Vagina (tissue), 2 donors: ENCODE results near the gene UBXN1. TPM values are rescaled to one million over a fixed set of nuclear protein-coding genes. Genes with fewer than 3 reads are reported as not detected.

Experiments
- DNase-seq, 2 donors: peaks; one replicate each; pipeline ENCODE4 v3.0.0-alpha.2; 2017; ENCODE audit errors: extremely low spot score in 2 of 2
- H3K27ac ChIP-seq: fragments of 200-600 bp; sonication (generic); one replicate; pipeline ENCODE4 v1.5.1; 2019
- H3K27me3 ChIP-seq: fragments of 200-600 bp; sonication (generic); one replicate; pipeline ENCODE4 v1.5.1; 2019
- H3K36me3 ChIP-seq, 2 donors: fragments of 200-600 bp; sonication (generic); one replicate each; pipeline ENCODE4 v1.5.1; 2017 to 2019
- H3K4me1 ChIP-seq: fragments of 200-600 bp; sonication (generic); one replicate; pipeline ENCODE4 v1.5.1; 2019
- H3K4me3 ChIP-seq, 2 donors: fragments of 200-600 bp; sonication (generic); 1 replicate in 1 of 2; 2 replicates in 1 of 2; pipeline ENCODE4 v1.5.1; 2016 to 2019
- H3K9me3 ChIP-seq: fragments of 200-600 bp; sonication (generic); one replicate; pipeline ENCODE4 v1.5.1; 2019
- POLR2A ChIP-seq, 2 donors: fragments of 450-650 bp; IDR thresholded peaks; one replicate each; pipeline ENCODE4 v1.6.1; 2017; ENCODE audit warnings: antibody characterized with exemption in 2 of 2, mild to moderate bottlenecking in 2 of 2, moderate library complexity in 2 of 2
- POLR2AphosphoS5 ChIP-seq, 2 donors: sonication (generic); formaldehyde crosslinking; IDR thresholded peaks; one replicate each; pipeline ENCODE4 v1.9.0; 2017; ENCODE audit warnings: antibody characterized with exemption in 2 of 2, mild to moderate bottlenecking in 2 of 2, low read depth in 1 of 2; ENCODE audit not compliant: insufficient read depth in 1 of 2
- intact Hi-C: fragments of 100-400 bp; cut with DNase I; formaldehyde crosslinking; loops from one replicate; pipeline ENCODE4 v1.15.1; 2023
- total RNA-seq: library from RNA; depleted of rRNA; stranded (reverse); fragments of >200 nt; gene quantifications from one replicate; pipeline ENCODE4 v1.2.3, GENCODE V29; 2016
- TF ChIP-seq, protein P1 (sequence below), 3 experiments: fragments of 450-650 bp in 2 of 3; fragments of 200-600 bp in 1 of 3; sonication (generic) in 1 of 3; IDR thresholded peaks; one replicate each; pipeline ENCODE4 v1.5.1; 2017 to 2019; ENCODE audit warnings: antibody characterized with exemption in 3 of 3, mild to moderate bottlenecking in 2 of 3, moderate library complexity in 2 of 3

UBXN1 gene
- total RNA-seq, 1 donor from 2014 or later: 216 TPM

DNA sequence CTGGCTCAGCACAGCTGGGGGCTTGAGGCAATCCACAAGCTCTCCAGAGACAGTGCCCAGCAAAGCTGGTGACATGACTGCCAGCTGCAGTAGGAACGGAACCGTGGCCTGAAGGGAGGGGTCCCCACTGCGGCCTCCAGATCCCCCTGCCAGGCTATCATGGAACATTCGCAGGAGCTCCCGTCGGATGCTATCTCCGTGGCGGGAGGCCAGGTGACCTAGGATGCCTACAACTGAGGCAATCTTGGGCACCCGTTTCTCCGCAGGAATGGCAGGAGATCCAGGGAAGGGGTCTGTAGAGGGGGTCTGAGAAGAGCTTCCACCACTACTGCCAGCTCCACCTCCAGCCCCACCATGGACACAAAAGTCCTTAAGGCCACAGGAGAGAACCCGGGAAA, 29.9 kb downstream of the UBXN1 start:
- TF ChIP-seq POLR2A (IDR thresholded peaks at IDR 0.05) (no peak), POLR2AphosphoS5 (IDR thresholded peaks at IDR 0.05; ENCODE audit: insufficient read depth in 1 of 2, low read depth in 1 of 2) (no peak)
- TF ChIP-seq, protein P1, sequence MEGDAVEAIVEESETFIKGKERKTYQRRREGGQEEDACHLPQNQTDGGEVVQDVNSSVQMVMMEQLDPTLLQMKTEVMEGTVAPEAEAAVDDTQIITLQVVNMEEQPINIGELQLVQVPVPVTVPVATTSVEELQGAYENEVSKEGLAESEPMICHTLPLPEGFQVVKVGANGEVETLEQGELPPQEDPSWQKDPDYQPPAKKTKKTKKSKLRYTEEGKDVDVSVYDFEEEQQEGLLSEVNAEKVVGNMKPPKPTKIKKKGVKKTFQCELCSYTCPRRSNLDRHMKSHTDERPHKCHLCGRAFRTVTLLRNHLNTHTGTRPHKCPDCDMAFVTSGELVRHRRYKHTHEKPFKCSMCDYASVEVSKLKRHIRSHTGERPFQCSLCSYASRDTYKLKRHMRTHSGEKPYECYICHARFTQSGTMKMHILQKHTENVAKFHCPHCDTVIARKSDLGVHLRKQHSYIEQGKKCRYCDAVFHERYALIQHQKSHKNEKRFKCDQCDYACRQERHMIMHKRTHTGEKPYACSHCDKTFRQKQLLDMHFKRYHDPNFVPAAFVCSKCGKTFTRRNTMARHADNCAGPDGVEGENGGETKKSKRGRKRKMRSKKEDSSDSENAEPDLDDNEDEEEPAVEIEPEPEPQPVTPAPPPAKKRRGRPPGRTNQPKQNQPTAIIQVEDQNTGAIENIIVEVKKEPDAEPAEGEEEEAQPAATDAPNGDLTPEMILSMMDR (IDR thresholded peaks at IDR 0.05): no peak
- intact Hi-C loops: no loop called here
- Histone ChIP-seq H3K36me3 (peaks cover 0 to 22% of the 10 kb centered on the region in 2 donors), H3K4me3 (no peak overlapping the region), H3K9me3 (no peaks in the 10 kb centered on the region), H3K27ac (no peak overlapping the region), H3K27me3 (no peaks in the 10 kb centered on the region), H3K4me1 (peaks cover 43% of the 10 kb centered on the region)
- no peak for DNase-seq

DNA sequence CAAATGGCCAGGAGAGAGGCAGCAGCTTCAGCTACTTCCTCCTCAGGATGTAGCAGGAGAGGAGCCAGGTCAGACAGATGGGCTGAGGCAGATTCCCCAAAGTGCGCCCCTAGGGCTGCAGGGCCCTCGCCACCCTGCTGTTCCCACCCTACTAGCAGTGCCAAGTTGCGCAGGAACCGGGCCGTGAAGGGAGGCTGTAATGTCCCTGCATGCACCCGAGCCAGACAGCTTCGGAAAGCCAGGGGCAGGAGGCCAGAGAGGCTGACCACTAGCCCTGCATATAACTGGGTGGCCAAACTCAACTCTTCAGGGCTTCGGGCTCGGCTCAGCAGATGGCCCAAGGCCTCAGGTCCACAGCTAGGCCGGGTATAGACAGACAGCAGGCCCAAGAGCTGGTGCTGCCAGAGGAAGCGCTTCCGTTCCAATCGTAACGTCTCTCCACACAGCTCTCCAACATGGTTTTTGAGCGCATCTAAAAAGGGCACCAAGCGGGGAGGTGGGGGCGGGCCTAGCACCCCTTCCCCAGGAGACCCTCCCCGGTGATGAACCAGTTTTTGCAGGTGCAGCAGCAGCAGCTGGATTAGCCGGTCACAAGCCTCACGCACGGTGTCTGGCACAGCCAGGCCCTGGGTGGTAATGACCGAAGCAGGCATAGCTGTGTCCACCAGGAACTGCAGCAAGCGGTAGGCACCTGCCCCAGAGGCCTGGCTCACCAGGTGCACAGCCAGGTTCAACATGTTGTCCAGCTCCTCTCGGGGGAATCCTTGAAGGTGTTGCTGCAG, 30.5 kb downstream of the UBXN1 start:
- H3K9me3 ChIP-seq: no peaks in the 10 kb centered on the region

DNA sequence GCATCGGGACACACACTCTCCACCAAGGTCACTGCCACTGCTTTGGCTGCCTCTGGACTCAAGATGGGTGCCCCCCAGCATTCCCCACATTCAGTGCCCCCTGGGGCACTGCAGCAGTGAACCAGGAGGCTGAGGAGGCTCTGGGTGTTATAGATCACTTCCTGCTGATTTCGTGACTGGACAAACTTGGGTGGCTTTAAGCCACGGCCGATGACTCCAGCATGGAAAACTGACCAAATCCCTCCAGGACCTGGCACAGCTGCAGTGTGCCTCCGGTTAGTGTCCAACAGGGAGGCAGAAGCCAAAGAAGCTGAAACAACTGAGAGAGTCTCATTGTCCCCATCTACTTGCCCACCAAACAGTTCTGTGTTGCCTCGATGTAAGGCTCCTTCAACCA, 31.3 kb downstream of the UBXN1 start:
- Histone ChIP-seq H3K27ac (no peak overlapping the region), H3K4me3 (no peak overlapping the region), H3K4me1 (peaks cover 41% of the 10 kb centered on the region), H3K9me3 (no peaks in the 10 kb centered on the region), H3K27me3 (no peaks in the 10 kb centered on the region), H3K36me3 (peaks cover 0 to 34% of the 10 kb centered on the region in 2 donors)
- DNase-seq: no peak
- intact Hi-C loops: no loop called here
- TF ChIP-seq POLR2AphosphoS5 (IDR thresholded peaks at IDR 0.05; ENCODE audit: insufficient read depth in 1 of 2, low read depth in 1 of 2) (no peak), POLR2A (IDR thresholded peaks at IDR 0.05) (no peak)
- TF ChIP-seq, protein P1 (IDR thresholded peaks at IDR 0.05): no peak

More for the DNA sequence above, 30.5 kb downstream of the UBXN1 start:
- TF ChIP-seq POLR2AphosphoS5 (IDR thresholded peaks at IDR 0.05; ENCODE audit: insufficient read depth in 1 of 2, low read depth in 1 of 2): no peak
- TF ChIP-seq, protein P1 (IDR thresholded peaks at IDR 0.05): no peak
- no peak for TF ChIP-seq POLR2A (IDR thresholded peaks at IDR 0.05)
- no peak for DNase-seq
- Histone ChIP-seq H3K4me1 (peaks cover 43% of the 10 kb centered on the region), H3K27me3 (no peaks in the 10 kb centered on the region), H3K36me3 (peaks cover 0 to 28% of the 10 kb centered on the region in 2 donors), H3K4me3 (no peak overlapping the region), H3K27ac (no peak overlapping the region)
- intact Hi-C loops: no loop called here

DNA sequence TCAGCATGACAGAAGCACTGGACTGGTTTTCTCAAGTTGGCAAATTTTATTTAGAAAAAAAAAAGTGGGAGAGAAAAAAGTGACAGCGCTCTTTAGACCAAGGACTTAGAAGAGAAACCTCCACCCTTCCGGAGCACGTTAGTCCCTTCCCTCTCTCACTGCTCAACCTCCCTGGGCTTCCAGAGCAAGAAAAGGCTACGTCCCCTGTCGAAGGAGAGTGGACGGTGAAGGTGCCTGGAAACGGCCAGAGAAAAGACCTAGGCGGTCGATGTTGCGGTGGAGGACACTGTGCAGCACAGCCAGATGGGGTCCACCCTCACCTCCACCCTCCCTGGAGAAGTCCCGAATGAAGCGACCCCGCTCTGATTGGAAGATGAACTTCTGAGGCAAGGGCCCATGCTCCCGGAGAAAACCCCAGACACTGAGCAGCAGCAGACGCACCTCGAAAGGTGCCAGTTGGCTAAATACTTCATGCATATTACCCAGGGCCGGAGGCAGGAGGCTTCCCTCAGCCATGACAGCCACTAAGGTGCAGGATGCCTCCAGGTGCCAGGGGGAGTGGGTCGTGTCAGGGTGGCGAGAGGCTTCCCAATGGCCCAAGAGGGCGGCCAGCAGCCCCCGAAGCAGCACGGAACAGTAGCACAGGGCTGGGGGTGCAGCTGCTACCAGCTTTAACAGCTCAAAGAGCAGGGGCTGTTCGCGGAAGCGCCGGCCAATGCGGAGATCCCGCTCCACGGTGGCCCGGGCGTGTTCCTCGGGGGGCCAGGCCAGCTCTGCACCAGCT, 31.9 kb downstream of the UBXN1 start:
- Histone ChIP-seq H3K27me3 (no peaks in the 10 kb centered on the region), H3K4me3 (peak overlapping the region in 1 of 2 donors; percentile 100), H3K36me3 (peaks cover 0 to 34% of the 10 kb centered on the region in 2 donors), H3K9me3 (no peaks in the 10 kb centered on the region), H3K27ac (peak overlapping the region; percentile 92), H3K4me1 (peaks cover 35% of the 10 kb centered on the region)
- TF ChIP-seq POLR2A (IDR thresholded peaks at IDR 0.05): no peak
- TF ChIP-seq, protein P1 (IDR thresholded peaks at IDR 0.05): no peak
- TF ChIP-seq POLR2AphosphoS5 (IDR thresholded peaks at IDR 0.05; ENCODE audit: insufficient read depth in 1 of 2, low read depth in 1 of 2): no peak
- no peak for DNase-seq
- intact Hi-C loops: no loop called here
